Cardiac fibroblast (primary cell): ENCODE results near the gene TTC16.

ENCODE experiments used
- DNase-seq, 2 donors: peaks; one replicate each; pipeline versions ENCODE4 v3.0.0 to v3.0.0-alpha.2; 2010; ENCODE audit warnings: low read depth in 2 of 2
- H3K4me3 ChIP-seq, 2 donors: replicated peaks in 1 of 2; 1 replicate in 1 of 2; 2 replicates in 1 of 2; pipeline ENCODE4 v1.5.1; 2011; ENCODE audit warnings: low read depth in 2 of 2, low read length in 2 of 2, mild to moderate bottlenecking in 2 of 2, moderate library complexity in 1 of 2
- CTCF ChIP-seq: IDR thresholded peaks from one replicate; pipeline ENCODE4 v1.5.1; 2011; ENCODE audit warnings: low read depth, mild to moderate bottlenecking, low read length, inconsistent platforms

Gene TTC16

GRCh38 chr9:127689329-127690000, 26.4 kb upstream of the TTC16 start:
- no peak for TF ChIP-seq CTCF
- DNase-seq, result no peak
- H3K4me3 ChIP-seq, result no peak overlapping the region

DNA sequence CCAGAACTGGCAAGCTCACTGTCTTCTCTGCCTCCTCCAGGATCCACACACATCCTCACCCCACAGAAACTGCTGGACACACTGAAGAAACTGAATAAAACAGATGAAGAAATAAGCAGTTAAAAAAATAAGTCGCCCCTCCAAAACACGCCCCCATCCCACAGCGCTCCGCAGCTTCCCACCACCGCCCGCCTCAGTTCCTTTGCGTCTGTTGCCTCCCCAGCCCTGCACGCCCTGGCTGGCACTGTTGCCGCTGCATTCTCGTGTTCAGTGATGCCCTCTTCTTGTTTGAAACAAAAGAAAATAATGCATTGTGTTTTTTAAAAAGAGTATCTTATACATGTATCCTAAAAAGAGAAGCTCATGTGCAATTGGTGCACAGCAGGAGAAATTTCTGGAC, 25.1 kb upstream of the TTC16 start:
- no peak for DNase-seq
- TF ChIP-seq CTCF, result no peak

GRCh38 chr9:127692071-127692470, 23.8 kb upstream of the TTC16 start:
- H3K4me3 ChIP-seq, result no peak overlapping the region
- TF ChIP-seq CTCF, result no peak
- no peak for DNase-seq

More for the DNA sequence above, 25.1 kb upstream of the TTC16 start:
- H3K4me3 ChIP-seq, result no peak overlapping the region

- TF ChIP-seq CTCF, result no peak
- no peak overlapping the region for H3K4me3 ChIP-seq
- no peak for DNase-seq
Measured at GRCh38 chr9:127693143-127693542, 22.7 kb upstream of the TTC16 start.

GRCh38 chr9:127693697-127694096, 22.2 kb upstream of the TTC16 start:
- TF ChIP-seq CTCF, result no peak
- H3K4me3 ChIP-seq, result no peak overlapping the region
- DNase-seq, result no peak

DNA sequence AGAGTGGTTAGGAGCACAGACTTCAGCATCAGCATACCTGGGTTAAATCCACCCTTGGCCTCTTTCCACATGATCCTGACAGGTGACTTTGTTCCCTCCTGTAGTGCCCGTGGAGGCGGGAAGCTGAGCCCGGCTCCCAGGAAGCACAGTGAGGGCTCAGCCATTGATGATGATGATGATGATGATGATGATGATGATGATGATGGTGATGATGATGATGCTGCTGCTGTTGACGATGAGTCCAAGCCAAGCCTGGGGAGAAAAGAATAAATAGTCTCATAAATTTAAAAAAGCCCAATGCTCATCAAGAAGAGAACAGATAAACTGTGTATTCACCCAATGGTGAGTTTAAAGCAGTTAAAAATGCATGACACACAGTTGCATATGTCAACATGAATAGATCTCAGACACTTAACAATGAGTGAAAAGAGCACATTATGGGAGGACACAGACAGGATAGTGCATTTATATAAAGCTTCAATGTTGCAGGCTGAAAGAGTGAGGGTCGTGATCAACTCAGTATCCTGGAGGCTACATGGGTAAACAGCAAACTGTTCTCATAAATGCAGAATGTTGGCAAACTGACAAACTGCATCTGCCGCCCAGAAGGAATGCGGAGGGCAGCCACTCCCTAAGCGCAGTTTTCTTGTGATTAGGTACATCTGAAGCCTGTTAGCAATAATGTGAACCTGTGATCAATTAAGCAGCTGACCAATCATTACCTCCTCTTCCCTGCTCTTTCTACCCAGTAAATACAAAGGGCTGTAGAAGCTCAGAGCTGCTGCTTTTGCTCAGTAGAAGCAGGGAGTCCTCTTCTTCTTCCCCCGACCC, 20.8 kb upstream of the TTC16 start:
- peak in 1 of 2 donors; percentile 14 for DNase-seq
- H3K4me3 ChIP-seq, result no peak overlapping the region
- no peak for TF ChIP-seq CTCF
